NCI-H2081 (cell line): ENCODE results near the gene PUSL1.

ENCODE experiments used
- DNase-seq, 2 experiments: peaks; one replicate each; lab custom pipeline; 2025; lab: John Stamatoyannopoulos, UW

The PUSL1 gene

DNA sequence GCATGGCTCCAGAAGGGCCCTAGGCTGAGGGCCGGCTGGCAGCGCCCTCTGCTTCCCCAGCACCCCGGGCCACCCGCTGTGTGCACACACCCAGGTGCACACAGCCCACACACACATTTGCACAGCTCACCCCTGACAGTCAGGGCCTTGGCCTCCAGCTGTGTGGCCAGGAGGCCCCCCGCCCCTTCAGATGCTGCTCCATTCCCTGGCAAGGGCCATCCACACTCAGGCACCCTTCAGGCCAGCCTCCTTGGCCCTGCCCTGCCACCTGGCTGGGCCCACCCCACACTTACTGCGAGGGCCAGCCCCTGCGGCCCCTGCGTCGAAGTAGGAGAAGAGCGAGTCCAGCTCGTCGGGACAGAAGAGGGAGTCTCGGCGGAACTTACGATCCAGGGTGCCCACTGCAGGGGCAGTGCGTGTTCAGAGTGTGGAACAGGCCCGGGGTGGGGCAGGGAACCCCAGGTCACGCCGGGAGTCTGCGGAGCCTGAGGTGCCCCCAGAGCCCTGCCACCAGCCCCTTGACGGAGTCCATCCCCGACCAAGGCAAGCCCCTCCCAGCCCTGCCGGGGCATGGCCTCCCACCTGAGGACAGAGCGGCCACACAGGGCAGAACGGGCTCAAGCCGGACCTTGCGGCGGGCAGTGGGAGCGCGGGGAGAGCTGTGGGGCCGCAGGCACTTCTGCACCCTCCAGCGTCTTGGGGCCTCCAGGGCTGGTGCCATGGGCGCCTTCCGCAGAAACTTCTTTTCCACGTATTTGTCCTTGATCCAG is 13.1 kb upstream of the PUSL1 start:
- no peak for DNase-seq

DNA sequence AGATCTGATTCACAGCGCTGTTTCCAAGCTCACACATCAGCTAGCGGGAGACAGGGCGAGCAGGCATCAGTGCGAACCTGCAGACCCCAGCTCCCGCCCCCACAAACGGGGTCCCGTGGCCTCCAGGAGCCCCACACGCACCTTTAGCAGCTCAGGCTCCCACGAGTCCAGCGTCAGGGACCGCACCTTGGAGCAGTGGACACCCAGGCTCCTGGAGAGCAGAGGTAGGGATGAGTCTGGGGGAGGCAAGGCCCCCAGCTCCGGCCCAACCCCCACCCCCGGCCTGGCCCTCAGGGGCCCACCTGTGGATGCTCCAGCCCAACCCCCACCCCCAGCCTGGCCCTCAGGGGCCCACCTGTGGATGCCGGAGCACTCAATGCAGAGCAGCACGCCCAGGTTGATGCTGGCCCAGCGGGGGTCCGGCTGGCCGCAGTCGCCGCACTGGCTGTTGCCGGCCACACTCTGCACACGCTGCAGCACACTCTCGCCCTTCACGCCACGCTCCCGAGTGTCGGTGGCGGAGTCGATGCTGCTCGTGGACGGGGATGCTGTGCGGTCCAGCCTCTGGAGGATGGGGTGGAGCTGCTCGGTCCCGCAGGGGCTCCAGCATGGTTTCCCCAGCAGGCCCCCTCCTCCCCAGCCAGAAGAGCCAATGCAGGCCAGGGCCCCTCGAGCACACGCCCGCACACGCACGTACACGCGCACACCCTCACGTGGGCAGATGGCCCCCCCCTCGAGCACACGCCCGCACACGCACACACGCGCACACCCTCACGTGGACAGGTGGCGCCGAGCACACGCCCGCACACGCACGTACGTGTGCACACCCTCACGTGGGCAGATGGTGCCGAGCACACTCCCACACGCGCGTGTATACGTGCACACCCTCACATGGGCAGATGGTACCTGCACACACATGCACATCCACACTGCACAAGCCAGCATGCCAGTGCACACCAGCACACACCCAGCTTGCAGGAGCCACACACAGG is 12.0 kb upstream of the PUSL1 start:
- no peak for DNase-seq

DNA sequence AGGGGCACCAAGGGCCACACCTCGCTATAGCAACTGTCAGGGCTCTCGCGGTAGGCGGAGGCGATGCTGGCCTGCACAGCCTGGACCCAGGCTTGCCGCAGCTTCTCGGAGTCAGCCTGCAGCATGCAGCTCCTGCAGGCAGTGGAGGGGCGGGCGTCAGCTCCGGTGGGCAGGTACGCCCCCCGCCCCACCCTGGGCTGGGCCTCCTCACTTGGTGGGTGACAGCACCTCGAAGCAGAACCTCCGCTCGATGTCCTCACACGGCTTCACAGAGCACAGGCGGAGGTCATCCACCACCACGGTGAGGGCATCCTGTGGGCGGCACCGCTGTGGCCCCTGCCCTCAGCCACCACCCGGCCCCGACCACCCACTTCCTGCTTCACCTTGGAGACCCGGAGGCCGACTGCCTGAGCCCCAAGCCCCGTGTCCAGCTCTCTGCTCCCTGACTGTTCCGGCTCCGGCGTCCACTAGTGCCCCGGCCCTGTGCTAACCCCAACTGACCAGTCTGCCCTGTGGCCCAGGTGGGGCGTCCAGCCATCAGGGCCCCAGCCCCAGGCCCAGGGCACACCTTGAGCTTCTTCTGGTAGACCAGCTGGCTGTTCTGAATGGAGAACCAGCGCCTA is 10.5 kb upstream of the PUSL1 start:
- no peak for DNase-seq

DNA sequence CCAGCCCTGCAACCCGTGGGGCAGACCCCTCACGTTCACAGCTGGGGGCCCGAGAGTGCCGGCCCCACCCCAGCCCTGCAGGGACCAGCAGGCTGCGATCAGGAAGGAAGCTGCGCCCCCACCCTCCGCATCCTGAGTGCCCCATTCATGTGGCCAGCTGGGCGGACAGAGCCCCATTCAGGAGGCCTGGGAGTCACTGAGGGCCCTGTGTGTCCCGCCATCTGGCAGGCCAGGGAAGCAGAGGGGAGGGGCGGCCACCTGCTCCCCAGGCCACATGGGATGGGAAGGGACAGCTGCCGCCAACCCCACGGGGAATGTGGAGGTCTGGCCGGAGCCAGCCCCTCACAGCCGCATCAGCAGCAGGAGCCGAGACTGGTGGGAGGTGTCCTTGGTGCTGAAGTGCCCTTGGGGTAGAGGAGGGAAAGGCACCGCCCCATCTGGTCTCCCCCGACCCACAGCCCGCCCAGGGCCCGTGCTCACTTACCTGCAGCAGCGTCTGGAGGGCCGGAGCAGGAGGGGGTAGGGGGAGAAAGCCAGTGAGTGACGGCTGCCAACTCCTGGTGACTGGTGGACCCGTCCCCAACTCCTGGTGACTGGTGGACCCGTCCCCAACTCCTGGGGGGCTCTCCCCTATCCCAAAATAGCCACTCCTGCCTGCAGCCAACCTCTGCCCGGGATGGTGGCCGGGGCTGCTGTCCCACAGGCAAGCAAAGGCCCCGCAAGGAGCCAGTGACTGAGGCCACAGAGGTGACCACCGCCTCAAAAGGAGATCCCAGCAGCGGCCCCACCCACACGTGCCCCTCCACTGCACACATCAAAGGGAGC is 9.3 kb upstream of the PUSL1 start:
- no peak for DNase-seq

DNA sequence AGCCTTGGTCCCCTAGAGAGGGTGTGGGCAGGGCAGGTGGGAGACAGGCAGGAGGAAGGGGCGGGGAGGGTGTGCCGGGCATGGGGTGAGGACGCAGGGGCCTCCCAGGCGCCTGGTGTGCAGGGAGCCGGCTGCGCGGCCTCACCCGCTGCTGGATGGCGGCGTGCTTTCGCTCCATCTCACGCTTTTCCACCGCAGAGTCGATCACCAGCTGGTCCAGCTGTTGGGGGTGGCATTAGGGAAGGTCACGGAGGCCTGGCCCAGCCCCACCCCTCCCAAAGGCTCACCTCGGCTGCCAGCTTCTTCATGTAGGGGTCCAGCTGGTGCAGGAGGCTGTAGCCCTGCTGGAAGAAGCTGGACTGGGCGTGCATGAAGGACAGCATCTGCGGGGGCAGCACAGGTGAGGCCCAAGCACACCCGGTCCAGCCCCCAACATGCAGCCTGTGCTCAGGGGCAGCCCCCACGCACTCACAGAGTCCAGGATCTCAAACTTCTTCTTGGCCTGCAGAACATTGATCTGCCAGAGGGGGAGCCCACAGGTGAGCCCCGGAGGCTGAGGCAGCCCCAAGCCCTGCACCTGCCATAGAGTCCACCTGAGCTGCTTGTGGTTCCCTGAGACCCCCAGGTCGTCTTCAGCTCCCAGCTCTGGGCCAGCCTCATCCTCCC is 8.6 kb upstream of the PUSL1 start:
- peak in 1 of 2 experiments; percentile 26 for DNase-seq

DNA sequence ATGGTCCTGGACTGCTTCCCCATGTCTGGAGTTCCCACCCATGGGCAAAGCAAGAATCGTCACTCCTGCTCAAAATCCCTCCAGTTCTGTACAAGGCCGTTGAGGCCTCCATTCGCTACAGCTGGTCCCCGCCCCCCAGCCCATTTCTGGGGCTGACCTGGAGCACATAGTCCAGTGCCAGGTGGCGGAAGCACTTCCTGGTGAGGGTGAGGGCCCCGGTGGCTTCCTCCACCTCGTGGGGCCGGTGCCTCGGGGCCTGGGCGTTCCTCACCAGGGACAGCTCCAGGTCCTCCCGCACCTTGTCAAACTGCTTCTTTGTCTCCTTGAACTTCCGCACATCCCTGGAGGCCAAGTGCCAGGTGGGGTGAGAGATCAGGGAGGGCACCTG is 8.1 kb upstream of the PUSL1 start:
- DNase-seq, result no peak

DNA sequence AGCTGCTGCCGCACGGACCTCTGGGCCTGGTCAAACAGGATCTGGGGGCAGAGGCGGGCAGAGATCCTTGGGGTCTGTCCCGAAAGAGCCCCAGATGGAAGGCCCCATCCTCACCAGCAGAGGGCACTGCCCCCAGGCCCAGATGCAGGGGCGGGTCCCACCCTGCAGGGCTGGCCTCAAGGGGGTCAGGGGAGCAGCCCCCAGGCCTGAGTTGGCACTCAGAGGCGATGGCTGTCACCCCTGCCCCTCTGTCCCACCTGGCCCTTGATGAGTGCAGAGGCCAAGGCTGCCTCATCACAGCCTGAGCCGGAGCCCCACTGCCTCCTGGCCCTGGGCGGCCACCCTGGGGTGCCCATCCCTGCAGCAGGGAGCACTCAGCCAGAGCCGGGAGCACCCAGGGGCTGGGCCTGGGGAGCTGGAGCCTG is 6.4 kb upstream of the PUSL1 start:
- DNase-seq, result no peak

DNA sequence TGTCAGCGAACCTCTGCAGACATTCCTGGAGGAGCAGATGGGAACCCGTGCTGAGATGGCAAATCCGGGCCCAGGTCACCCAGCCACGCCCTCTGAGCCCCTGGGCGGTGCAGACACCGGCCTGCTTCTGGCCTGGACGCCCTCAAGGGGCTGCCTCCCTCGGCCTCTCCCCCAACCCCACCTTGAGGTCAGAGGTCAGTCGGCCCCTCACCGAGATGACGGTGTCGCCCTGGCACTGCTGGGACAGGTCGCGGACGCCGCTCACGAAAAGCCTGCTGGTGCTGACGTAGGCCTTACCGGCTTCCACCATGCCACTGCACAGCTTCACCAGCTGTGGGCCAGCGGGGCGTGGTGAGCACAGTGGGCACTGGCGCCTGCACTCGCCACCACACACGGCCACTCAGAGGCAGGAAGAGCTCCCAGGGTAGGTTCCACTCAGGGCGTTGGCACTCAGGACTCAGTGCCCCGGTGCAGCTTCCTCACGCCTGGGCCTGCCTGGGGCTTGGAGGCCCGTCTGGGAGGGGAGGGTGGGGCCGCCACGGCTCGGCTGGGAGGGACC is 5.4 kb upstream of the PUSL1 start:
- DNase-seq, result no peak

DNA sequence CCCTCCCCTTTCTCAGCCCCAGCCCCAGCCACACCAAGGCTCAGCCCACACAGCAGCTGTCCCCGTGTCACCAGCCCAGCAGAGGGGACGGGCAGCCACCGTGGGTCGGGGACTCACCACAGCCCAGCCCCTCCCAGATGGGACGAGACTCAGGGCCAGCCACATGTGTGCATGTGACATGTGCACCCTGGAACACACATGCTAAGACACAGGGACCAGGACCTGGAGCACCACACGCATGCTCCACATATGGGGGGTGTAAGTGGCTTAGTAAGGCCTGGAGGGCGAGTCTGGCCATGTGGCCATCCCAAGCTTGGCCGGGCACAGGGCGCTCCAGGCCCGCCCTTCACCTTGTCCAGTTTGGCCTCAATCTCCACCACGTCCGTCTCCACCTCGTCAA is 4.7 kb upstream of the PUSL1 start:
- DNase-seq, result no peak

DNA sequence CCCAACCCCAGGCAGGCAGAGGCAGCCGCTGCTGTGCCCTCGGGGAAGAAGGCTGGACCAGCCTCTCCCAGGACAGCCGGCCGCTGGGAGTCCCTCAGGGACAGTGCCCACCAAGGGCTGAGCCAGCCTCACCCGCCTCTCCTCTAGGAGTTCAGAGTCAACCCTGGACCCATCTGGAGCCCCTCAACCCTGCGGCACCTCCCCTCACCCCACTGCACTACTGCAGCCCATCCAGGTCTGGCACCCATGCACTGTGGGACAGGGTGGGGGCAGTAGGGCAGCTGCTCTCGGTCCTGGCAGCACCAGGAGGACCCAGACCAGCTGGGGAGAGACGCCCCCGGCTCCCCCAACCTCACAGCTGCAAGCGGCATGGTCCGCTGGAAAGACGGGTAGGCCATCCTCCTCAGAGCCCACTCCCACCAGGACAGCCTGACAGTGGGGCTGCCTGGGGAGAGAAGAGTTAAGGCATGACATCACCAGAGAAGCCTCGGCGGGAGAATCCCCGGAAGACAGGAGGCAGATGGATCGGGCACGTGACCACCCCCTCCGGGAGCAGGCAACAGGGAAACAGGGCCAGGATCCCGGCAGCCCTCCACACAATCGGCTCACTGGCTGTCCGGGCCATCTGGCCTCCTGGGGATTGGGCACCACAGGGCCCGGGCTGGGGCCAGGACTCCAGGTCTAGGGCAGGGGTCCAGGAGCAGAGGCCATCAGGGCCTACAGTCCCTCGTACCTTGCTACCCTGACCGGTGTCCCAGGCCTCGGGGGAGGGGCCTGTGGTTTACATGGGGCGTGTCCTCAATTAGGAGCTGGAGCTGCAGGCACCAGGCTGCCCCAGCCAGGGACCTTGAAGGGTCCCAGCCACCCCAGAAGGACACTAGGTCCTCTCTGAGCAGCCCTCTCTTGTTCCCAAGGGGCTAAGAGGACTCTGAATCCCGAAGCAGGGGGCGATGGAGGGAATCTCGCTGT is 3.8 kb upstream of the PUSL1 start:
- peak; percentile 60 to 74 for DNase-seq

DNA sequence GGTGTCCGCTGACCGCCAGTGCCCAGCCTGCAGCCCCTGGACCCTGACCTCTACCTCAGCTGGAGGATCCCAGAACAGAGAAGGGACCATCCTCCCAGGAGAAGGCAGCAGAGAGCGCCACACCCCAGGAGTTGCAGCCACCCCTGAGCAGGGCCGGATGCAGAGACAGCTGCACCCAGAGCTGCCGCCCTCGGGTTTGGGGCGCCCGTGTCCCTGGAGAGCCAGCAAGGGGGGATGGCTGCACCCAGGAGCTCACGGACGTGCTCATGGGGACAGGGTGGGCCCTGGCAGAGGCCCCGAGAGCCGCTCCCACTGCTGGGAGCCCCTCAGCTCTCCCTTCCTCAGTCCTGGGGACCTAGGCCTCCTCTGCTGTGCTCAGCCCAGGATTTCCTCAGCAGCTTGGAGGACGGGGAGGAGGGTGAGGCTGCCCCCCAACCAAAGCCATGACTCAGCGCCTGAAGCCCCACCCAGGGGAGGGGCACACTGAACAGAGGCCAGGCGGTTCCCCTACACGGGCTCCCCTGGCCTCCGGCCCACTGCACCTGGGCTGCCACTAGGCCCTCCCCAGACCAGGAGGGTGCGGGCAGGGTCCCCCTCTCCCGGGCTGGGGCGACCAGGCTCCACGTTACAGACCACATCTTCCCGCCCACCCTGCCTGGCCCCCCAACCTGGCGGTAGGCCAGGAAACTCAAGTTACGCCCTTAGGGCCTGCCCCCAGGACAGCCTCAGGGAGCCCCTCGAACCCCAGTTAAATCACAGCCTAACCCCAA is 2.9 kb upstream of the PUSL1 start:
- peak in 1 of 2 experiments; percentile 53 for DNase-seq

DNA sequence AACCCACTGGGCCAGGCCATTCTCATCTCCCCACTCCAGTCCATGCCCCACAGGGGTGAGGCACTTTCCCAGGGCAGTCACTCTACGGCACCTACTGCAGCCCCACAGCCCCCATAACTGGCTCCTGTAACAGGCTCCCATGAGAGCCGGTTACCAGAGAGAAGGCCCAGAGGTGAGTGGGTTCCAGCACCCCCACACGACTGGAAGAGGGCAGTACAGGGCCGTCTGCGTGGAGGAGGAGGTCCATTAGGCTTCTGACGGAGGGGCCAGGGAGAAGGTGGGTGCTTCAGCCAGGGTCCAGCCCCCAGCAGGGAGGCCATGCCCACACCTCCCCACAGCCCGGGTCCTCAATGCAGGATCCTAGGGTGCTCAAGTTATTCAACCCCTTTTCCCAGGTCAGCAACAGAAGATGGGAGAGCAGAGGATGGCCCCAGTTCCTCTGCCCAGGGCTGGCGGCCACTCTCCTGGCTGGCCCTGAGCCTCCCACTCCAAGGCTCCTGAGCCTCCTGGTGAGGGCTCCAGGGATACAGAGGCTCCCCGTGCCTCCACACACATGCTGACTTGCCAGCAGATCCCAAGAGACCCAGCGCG is 2.2 kb upstream of the PUSL1 start:
- peak in 1 of 2 experiments; percentile 32 for DNase-seq

DNA sequence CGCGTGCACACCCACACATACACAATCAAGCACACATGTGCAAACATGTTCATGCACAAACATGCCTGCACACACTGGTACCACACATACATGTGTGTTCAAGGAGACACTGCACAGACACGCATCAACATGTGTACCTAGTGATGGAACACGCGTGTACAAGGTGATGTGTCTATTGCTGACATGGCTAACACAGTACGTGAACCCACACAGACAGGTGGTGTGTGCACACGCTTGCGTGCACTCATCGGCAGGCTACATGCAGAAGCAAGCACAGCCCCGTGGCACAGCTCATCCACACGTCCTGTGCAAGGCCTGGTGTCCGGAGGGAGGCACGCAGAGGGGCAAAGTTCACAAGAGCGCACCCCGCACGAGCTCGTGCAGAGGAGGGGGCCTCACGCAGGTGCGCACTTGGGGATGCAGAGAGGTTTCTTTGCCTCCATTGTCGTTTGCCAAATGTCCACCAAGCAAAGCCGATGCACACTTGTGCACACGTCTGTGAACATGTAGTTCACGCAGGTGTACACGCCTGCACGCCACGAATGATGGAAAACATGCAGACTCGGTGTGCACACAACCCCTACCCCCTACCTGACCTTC is 1.6 kb upstream of the PUSL1 start:
- DNase-seq, result no peak

DNA sequence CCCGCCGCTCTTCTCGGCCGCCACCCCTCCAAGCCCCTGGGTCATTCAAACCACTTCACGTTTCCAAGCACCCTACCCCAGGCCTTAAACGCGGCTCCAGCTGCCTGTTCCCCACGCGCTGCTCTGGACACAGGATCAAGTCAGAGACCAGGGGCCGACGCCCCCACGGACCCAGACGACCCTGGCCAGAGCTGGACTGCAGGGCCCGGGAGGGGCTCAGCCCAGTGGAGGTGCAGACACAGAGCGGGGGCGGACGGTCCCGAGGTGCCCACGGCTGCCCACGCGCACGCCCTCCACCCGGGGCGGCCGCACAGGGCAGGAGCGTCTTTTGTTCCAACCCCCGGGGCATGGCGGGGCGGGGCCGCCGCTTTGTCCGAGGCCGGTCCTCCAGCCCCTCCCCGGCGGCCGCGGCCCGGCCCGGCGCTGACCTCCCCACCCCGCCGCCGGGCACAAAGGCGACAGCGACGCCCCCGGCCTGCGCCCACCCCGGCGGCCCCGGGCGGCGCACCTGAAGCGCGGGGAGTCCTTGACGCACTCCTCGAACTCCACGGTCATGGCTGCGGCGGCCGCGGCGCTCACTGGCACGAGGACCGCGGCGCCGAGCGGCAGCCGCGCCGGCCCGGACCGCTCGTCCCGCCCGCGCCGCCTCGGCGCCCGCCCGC is 1.0 kb upstream of the PUSL1 start:
- DNase-seq, result no peak

DNA sequence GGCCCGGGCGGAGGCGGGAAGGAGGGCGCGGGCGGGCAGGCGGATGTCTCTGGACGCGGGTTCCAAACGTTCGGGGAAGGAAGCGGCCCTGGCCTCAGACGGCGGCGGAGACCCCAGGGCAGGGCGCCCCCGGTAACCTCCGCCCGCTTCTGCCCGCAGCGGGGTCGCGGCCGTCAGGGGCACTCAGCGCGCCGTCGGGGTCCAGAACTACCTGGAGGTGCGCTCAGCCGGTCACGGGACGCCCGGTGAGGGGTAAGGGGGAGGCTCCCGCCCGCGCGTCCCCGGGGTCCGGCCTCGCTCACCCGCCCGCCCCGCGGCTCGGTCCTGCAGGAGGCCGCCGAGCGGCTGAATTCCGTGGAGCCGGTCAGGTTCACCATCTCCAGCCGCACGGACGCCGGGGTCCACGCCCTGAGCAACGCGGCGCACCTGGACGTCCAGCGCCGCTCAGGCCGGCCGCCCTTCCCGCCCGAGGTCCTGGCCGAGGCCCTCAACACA is 406 bp downstream of the PUSL1 start:
- no peak for DNase-seq

DNA sequence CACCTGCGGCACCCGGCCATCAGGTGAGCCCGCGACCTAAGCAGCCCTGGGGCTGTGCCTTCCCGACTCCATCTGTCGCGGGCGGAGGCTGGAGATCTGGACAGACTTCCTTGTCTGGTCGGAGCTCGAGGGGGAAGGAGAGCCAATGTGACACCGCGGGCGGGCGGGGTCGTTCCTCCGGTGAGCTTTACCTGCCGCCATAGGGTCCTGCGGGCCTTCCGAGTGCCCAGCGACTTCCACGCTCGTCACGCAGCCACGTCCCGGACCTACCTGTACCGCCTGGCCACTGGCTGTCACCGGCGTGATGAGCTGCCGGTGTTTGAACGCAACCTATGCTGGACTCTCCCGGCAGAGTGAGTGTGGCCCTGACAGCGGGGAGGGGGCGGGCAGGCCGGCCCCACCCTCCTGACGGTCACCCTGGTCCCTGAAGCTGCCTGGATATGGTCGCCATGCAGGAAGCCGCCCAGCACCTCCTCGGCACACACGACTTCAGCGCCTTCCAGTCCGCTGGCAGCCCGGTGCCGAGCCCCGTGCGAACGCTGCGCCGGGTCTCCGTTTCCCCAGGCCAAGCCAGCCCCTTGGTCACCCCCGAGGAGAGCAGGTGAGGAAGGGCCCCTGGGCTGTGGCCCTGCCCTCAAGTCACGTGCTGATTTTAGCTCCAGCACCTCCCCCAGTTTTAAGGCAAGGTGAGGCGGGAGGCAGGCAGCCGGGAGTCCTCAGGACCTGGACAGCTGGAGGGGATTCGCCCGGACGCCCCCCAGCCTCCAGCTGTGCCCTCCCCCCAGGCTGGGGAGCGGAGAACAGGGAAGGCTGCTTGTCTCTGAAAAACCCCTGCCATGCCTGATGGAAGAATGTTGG is 1.1 kb downstream of the PUSL1 start:
- DNase-seq, result peak in 1 of 2 experiments; percentile 35

DNA sequence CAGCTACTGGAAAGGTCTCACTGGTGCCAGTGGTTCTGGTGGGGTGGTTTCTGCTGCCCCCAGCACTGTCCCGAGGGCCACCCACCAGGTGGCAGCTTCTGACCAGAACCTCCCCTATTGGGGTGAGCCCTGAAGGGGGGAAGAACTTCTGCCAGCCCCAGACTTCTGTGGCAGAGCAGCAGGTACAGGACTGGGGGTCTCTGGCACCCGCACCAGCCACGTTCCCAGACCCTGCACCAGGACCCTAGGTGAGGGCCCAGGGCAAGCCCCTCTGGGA is 1.6 kb downstream of the PUSL1 start:
- no peak for DNase-seq
